Measurements from ENCODE around the gene CPSF7.
A peak's percentile ranks its signal among the peaks of the same experiment; 100 is the strongest.
"Not testable (repeated sequence)": the region's sequence is repeated elsewhere in the genome, so short reads cannot be mapped to it uniquely, and the experiment has no call there.

CPSF7 gene

GRCh38 chr11:61460474-61460881 lies 30.7 kb upstream of the CPSF7 start:
- Histone ChIP-seq H2AFZ (ENCODE audit: low read depth, low read length) (no peak overlapping the region), H3K36me3 (ENCODE audit: insufficient read depth, low read length) (peaks cover 13% of the 10 kb centered on the region)

GRCh38 chr11:61454520-61454919 lies 24.7 kb upstream of the CPSF7 start:
- Histone ChIP-seq H3K27me3 (ENCODE audit: insufficient read depth, low read length) (no peaks in the 10 kb centered on the region), H3K4me1 (ENCODE audit: insufficient read depth, low read length) (no peaks in the 10 kb centered on the region), H3K4me3 (ENCODE audit: low read length) (no peak overlapping the region), H3K36me3 (ENCODE audit: insufficient read depth, low read length) (peaks cover 33% of the 10 kb centered on the region), H2AFZ (ENCODE audit: low read depth, low read length) (no peak overlapping the region), H3K9me3 (ENCODE audit: low read length) (peaks cover 1% of the 10 kb centered on the region)

More at GRCh38 chr11:61460474-61460881, 30.7 kb upstream of the CPSF7 start:
- H3K4me1 ChIP-seq (ENCODE audit: insufficient read depth, low read length), result no peaks in the 10 kb centered on the region
- H3K27me3 ChIP-seq (ENCODE audit: insufficient read depth, low read length), result no peaks in the 10 kb centered on the region
- no peak overlapping the region for H3K4me3 ChIP-seq (ENCODE audit: low read length)
- H3K9me3 ChIP-seq (ENCODE audit: low read length), result no peaks in the 10 kb centered on the region

GRCh38 chr11:61453695-61454094 lies 23.9 kb upstream of the CPSF7 start:
- H3K27me3 ChIP-seq (ENCODE audit: insufficient read depth, low read length), result no peaks in the 10 kb centered on the region
- H3K36me3 ChIP-seq (ENCODE audit: insufficient read depth, low read length), result peaks cover 39% of the 10 kb centered on the region
- no peaks in the 10 kb centered on the region for H3K4me1 ChIP-seq (ENCODE audit: insufficient read depth, low read length)
- H3K9me3 ChIP-seq (ENCODE audit: low read length), result peaks cover 1% of the 10 kb centered on the region
- H2AFZ ChIP-seq (ENCODE audit: low read depth, low read length), result no peak overlapping the region
- H3K4me3 ChIP-seq (ENCODE audit: low read length), result no peak overlapping the region

GRCh38 chr11:61452825-61453224 lies 23.1 kb upstream of the CPSF7 start:
- no peaks in the 10 kb centered on the region for H3K4me1 ChIP-seq (ENCODE audit: insufficient read depth, low read length)
- H3K36me3 ChIP-seq (ENCODE audit: insufficient read depth, low read length), result peaks cover 48% of the 10 kb centered on the region
- no peak overlapping the region for H2AFZ ChIP-seq (ENCODE audit: low read depth, low read length)
- peaks cover 1% of the 10 kb centered on the region for H3K9me3 ChIP-seq (ENCODE audit: low read length)
- H3K4me3 ChIP-seq (ENCODE audit: low read length), result no peak overlapping the region
- H3K27me3 ChIP-seq (ENCODE audit: insufficient read depth, low read length), result no peaks in the 10 kb centered on the region

- Histone ChIP-seq H3K9me3 (ENCODE audit: low read length) (peaks cover 1% of the 10 kb centered on the region), H3K4me3 (ENCODE audit: low read length) (no peak overlapping the region), H2AFZ (ENCODE audit: low read depth, low read length) (no peak overlapping the region), H3K36me3 (ENCODE audit: insufficient read depth, low read length) (peaks cover 54% of the 10 kb centered on the region), H3K27me3 (ENCODE audit: insufficient read depth, low read length) (no peaks in the 10 kb centered on the region), H3K4me1 (ENCODE audit: insufficient read depth, low read length) (peaks cover 16% of the 10 kb centered on the region)
These were observed 18.8 kb upstream of the CPSF7 start for GRCh38 chr11:61448552-61448927.

- Histone ChIP-seq H3K36me3 (ENCODE audit: insufficient read depth, low read length) (peaks cover 58% of the 10 kb centered on the region), H2AFZ (ENCODE audit: low read depth, low read length) (no peak overlapping the region), H3K9me3 (ENCODE audit: low read length) (peaks cover 1% of the 10 kb centered on the region), H3K4me1 (ENCODE audit: insufficient read depth, low read length) (peaks cover 16% of the 10 kb centered on the region), H3K4me3 (ENCODE audit: low read length) (no peak overlapping the region), H3K27me3 (ENCODE audit: insufficient read depth, low read length) (no peaks in the 10 kb centered on the region)
These were observed 18.1 kb upstream of the CPSF7 start for GRCh38 chr11:61447601-61448551.

- no peak overlapping the region for H3K4me3 ChIP-seq (ENCODE audit: low read length)
- H3K27me3 ChIP-seq (ENCODE audit: insufficient read depth, low read length), result no peaks in the 10 kb centered on the region
- H3K4me1 ChIP-seq (ENCODE audit: insufficient read depth, low read length), result peaks cover 16% of the 10 kb centered on the region
- H2AFZ ChIP-seq (ENCODE audit: low read depth, low read length), result no peak overlapping the region
- no peaks in the 10 kb centered on the region for H3K9me3 ChIP-seq (ENCODE audit: low read length)
- H3K36me3 ChIP-seq (ENCODE audit: insufficient read depth, low read length), result peaks cover 65% of the 10 kb centered on the region
These were observed 16.5 kb upstream of the CPSF7 start for GRCh38 chr11:61446211-61446651.

- H3K27me3 ChIP-seq (ENCODE audit: insufficient read depth, low read length), result no peaks in the 10 kb centered on the region
- peaks cover 16% of the 10 kb centered on the region for H3K4me1 ChIP-seq (ENCODE audit: insufficient read depth, low read length)
- H3K4me3 ChIP-seq (ENCODE audit: low read length), result no peak overlapping the region
- H3K36me3 ChIP-seq (ENCODE audit: insufficient read depth, low read length), result peaks cover 64% of the 10 kb centered on the region
- no peak overlapping the region for H2AFZ ChIP-seq (ENCODE audit: low read depth, low read length)
- H3K9me3 ChIP-seq (ENCODE audit: low read length), result no peaks in the 10 kb centered on the region
These were observed 15.7 kb upstream of the CPSF7 start for GRCh38 chr11:61445516-61445915.

- H3K9me3 ChIP-seq (ENCODE audit: low read length), result no peaks in the 10 kb centered on the region
- H3K4me3 ChIP-seq (ENCODE audit: low read length), result no peak overlapping the region
- H3K27me3 ChIP-seq (ENCODE audit: insufficient read depth, low read length), result no peaks in the 10 kb centered on the region
- no peak overlapping the region for H2AFZ ChIP-seq (ENCODE audit: low read depth, low read length)
- peaks cover 64% of the 10 kb centered on the region for H3K36me3 ChIP-seq (ENCODE audit: insufficient read depth, low read length)
- peaks cover 16% of the 10 kb centered on the region for H3K4me1 ChIP-seq (ENCODE audit: insufficient read depth, low read length)
These were observed 12.8 kb upstream of the CPSF7 start for GRCh38 chr11:61442616-61443015.

- Histone ChIP-seq H3K36me3 (ENCODE audit: insufficient read depth, low read length) (peaks cover 68% of the 10 kb centered on the region), H3K4me1 (ENCODE audit: insufficient read depth, low read length) (no peaks in the 10 kb centered on the region), H3K27me3 (ENCODE audit: insufficient read depth, low read length) (no peaks in the 10 kb centered on the region), H3K4me3 (ENCODE audit: low read length) (no peak overlapping the region), H2AFZ (ENCODE audit: low read depth, low read length) (no peak overlapping the region), H3K9me3 (ENCODE audit: low read length) (peaks cover 4% of the 10 kb centered on the region)
These were observed 9.8 kb upstream of the CPSF7 start for GRCh38 chr11:61439615-61440014.

GRCh38 chr11:61437496-61437895 lies 7.7 kb upstream of the CPSF7 start:
- Histone ChIP-seq H3K4me3 (ENCODE audit: low read length) (no peak overlapping the region), H3K27me3 (ENCODE audit: insufficient read depth, low read length) (no peaks in the 10 kb centered on the region)

GRCh38 chr11:61430839-61431238 lies 1.1 kb upstream of the CPSF7 start:
- Histone ChIP-seq H3K4me1 (ENCODE audit: insufficient read depth, low read length) (peaks cover 20% of the 10 kb centered on the region), H3K36me3 (ENCODE audit: insufficient read depth, low read length) (peaks cover 46% of the 10 kb centered on the region), H3K4me3 (ENCODE audit: low read length) (peak overlapping the region; percentile 96)
- not testable (repeated sequence) for H2AFZ ChIP-seq (ENCODE audit: low read depth, low read length); H3K27me3 ChIP-seq (ENCODE audit: insufficient read depth, low read length); H3K9me3 ChIP-seq (ENCODE audit: low read length)

More at GRCh38 chr11:61437496-61437895, 7.7 kb upstream of the CPSF7 start:
- Histone ChIP-seq H2AFZ (ENCODE audit: low read depth, low read length) (no peak overlapping the region), H3K36me3 (ENCODE audit: insufficient read depth, low read length) (peaks cover 65% of the 10 kb centered on the region), H3K9me3 (ENCODE audit: low read length) (peaks cover 6% of the 10 kb centered on the region), H3K4me1 (ENCODE audit: insufficient read depth, low read length) (no peaks in the 10 kb centered on the region)

- Histone ChIP-seq H2AFZ (ENCODE audit: low read depth, low read length) (peak overlapping the region; percentile 64), H3K27me3 (ENCODE audit: insufficient read depth, low read length) (no peaks in the 10 kb centered on the region), H3K9me3 (ENCODE audit: low read length) (peaks cover 1% of the 10 kb centered on the region), H3K4me1 (ENCODE audit: insufficient read depth, low read length) (peaks cover 20% of the 10 kb centered on the region), H3K36me3 (ENCODE audit: insufficient read depth, low read length) (peaks cover 58% of the 10 kb centered on the region), H3K4me3 (ENCODE audit: low read length) (peak overlapping the region; percentile 96)
These were observed 457 bp downstream of the CPSF7 start for GRCh38 chr11:61429346-61429690.

All from neuron (in vitro differentiated cells).